ENCODE measurements around the gene LRRTM1.

- TF ChIP-seq POLR2A (IDR thresholded peaks at IDR 0.05; ENCODE audit: low read depth, low read length) = no peak
- no peak for TF ChIP-seq POLR2AphosphoS5 (IDR thresholded peaks at IDR 0.05; ENCODE audit: low read depth, low read length)
- TF ChIP-seq TAF1 (IDR thresholded peaks at IDR 0.05; ENCODE audit: low read depth, low read length) = no peak
- no peak for TF ChIP-seq SPI1 (IDR thresholded peaks at IDR 0.05; ENCODE audit: low read depth, low read length)
These were observed 43.5 kb upstream of the LRRTM1 start for GRCh38 chr2:80348078-80348477.

All from GM12891 (cell line).